Activated CD4-positive, CD25-positive, alpha-beta regulatory T cell treated with anti-CD3 and anti-CD28 coated beads, Interleukin-2, amount 50 U/mL, for 24 hours (primary cell): ENCODE data around the gene PKHD1.

Experiments used
- ATAC-seq, 2 donors: fragments of 150-1000 bp; cut with Tn5 transposase; one replicate each; pipeline ENCODE4 v1.10.0; 2021; ENCODE audit warnings: mild to moderate bottlenecking in 1 of 2, moderate library complexity in 1 of 2

PKHD1 gene

GRCh38 chr6:51846531-51846930, 240.9 kb downstream of the PKHD1 start:
- no peak for ATAC-seq

DNA sequence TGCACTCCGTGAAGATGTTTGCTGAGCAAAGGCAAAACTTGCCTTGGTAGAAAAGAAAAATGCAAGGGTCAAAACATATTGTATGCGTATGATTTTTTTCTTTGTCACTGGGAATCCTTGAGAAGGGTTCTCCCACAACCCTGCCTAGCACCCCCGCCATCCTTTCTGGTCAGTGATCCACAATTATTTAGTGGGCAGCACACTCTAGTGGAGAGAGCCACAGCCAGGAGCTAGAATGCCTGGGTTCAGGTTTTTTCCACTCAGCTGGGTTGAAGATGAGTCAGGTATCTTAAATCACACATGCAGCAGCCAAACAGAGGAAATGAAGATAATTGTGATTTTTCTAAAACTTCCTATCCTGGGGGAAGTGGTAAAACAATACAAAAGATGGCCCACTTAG, 243.1 kb downstream of the PKHD1 start:
- no peak for ATAC-seq

DNA sequence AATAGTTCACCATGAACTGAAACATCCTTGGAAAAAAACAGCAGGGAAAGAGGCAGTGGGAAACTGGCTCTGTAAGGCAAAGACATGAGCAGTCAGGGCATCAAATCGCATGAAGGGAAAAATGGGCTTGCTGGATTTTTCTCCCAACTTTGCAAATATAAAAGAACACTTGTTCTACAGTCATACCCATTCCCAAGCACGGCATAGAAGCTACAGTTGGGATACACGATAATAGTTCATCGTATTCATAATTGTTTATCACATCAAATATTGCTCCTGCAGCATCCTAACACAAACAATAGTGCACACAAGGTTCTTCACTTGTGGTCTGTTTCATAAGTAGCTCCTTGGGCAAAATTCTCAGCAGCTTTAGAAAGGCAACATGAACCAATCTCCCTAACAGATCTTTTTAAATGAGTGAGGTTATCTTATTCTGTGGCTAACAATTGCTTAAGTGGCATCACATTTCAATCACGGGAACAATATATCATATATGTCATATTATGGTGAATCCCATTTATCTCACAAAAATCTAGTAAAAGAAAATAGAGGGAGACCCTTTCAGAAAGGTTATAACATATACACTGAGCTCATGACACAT, 243.9 kb downstream of the PKHD1 start:
- no peak for ATAC-seq

DNA sequence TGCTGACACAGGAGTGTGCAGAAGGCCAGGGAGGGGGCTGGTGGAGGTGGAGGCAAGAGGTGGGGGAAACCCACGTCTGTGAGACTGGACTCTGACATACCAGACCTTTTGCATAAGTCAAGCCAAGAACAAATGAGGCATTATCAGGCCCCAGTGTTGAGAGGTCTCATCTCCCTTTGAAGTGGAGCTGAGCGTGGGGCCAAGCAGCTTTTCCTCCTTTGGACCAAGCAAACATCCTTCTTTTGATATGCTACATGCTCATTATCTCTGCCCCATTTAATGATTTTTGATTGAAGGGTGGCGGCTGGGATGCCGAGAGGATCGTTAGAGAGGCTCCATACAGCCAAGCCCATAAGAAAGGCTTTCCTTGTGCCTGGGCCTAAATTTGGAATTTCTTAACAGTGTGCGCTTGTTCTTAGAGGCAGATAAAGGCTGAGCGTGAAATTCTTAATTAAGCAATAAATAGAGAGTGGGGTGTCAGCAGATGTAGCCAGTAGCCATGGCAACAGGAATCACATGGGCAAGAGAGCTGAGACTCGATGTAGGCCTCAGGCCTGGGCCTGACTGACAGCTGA, 244.5 kb downstream of the PKHD1 start:
- ATAC-seq: no peak

DNA sequence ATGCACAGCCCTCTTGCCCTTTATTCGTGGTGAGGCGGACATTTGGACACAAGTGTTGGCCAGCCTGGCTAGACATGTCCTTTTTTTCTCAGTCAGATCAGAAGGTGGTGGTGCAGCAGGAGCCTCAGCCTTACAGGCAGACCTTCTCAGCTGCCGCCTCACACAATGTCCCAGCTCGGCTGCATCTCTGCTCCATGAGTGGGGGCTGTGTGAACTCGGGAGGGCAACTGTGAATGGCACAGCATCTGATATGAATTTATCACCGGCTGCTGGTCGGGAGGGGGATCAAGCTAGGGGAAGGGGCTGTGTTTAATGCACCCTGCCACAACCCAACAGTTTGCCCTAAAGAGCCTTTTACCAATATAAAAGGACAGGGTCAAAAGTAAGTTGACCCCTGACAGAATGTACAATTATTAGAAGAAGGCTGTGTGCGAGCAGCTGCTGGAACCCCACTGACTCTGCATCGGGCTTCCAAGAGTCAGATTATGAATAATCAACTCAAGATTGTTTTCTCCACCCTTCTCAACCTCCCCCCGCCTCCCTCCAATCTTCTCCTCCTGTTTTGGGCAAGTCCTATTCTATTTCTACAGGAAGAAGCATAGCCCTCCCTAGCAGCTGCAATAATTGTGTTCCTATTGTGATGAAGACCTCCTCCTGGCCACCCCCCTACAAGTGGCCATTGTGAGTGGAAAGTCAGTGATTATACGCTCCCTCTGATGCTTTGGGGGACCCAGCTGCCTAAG, 245.2 kb downstream of the PKHD1 start:
- ATAC-seq: no peak

DNA sequence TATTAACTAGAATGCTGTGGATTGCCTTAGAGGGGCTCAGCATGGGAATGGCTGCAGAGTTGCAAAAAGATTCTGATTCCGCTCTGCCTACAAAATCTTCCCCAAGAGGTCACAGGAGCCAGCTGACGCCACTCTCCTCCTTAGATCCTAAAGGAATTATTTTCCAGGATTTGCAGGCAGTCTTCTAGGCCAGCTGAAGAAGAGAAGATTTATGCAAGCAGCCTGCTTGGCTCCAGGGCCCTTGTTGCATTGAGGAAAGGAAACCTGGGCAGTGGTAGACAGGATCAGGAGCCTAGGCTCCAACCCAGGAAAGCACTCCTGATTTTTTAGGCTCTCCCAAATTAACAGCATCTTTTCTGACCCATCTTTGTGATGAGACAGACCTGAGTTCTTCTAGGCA, 245.8 kb downstream of the PKHD1 start:
- no peak for ATAC-seq

DNA sequence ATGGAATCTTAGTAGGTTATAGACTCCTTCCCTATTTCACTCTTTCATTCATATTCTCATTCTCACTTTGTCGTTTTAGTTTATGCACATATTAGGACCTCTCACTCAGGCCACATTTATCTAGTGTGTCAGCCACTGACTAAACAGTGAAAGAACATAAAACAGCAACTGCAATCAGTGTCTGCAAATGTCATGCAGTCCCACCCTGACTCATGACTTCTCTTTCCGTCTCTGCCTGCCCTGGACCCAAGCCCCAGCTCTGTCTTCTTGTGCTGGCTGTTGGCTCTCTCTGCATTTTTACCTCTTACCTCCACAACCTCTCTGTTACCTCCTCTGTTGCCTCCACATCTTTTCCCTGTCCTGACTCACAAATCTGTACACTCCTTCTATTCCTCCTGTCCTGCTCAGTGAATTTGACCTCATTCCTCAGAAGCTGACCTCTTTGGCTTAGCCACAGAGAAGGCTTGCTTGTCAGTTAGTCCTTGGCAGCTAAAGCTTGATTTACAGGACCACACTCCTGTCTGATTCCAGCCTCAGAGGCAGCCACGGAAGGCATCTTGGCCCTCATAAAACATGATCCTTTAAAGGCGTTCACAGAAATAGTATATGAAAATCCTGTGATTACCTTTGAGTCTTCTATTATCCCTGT, 247.6 kb downstream of the PKHD1 start:
- ATAC-seq: no peak

GRCh38 chr6:51830666-51831065, 256.7 kb downstream of the PKHD1 start:
- no peak for ATAC-seq

GRCh38 chr6:51827580-51827979, 259.8 kb downstream of the PKHD1 start:
- ATAC-seq: no peak

- ATAC-seq: no peak
Measured at GRCh38 chr6:51824940-51825339, 262.5 kb downstream of the PKHD1 start.

- ATAC-seq: no peak
Measured at GRCh38 chr6:51820555-51820954, 266.9 kb downstream of the PKHD1 start.

DNA sequence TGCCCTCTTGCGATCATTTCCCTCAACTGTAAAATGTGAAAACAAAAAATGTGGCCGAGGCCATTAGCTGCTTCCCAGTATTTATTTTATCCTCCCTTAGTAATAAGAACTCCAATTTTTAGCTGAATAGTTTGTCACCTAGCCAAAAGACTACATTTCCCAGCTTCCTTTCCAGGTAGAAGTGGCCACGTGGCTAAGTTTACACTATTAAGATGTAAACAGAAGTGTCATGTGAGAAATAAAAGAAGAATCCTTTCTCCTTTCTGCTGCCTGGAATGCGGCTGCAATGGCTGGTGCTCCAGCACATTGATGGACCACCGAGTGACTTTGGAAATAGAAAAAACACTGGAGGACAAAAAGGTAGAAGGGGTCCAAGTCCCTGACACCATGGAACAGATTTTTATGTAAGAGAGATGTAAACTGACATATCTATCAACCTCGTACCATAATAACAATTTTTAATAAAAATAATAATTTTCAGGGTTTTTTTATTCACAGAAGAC, 268.8 kb downstream of the PKHD1 start:
- no peak for ATAC-seq

DNA sequence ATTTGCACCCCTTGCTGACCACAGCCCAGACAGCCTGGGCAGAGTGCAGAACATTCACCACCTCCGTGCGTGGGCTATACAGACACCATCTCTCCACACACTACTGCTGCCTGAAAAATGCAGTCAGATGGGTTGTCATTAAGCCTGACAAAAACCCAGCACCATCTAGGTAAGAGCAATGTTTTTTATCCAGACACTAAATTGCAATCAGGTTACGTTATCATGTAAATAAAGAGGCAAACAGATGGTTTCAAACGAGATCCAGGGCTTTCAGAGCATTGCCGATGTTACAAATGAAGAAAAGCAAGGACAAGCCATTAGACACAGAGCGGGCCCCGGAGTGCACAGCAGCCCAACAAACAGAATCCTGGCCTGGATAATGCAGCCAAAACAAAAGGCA, 269.6 kb downstream of the PKHD1 start:
- ATAC-seq: no peak

DNA sequence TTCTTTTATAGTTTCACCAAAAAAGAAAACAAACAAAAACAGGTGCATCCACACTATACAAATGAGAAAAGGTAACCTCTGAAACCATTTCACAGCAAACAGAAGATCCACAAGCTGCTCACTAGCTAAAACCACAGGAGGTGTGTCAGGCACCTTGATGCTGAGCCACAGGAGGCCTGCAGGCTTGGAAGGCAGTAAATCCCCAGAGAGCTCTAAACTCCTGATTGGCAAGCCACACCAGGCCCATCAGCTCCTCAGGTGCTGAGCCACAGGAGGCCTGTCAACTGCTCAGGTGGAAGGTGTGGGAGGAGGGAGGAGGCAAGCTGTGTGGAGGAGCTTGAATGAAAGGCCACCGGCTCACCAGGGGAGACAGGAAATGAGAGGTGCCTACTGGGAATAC, 273.0 kb downstream of the PKHD1 start:
- no peak for ATAC-seq

- no peak for ATAC-seq
Measured at GRCh38 chr6:51813904-51814303, 273.5 kb downstream of the PKHD1 start.

DNA sequence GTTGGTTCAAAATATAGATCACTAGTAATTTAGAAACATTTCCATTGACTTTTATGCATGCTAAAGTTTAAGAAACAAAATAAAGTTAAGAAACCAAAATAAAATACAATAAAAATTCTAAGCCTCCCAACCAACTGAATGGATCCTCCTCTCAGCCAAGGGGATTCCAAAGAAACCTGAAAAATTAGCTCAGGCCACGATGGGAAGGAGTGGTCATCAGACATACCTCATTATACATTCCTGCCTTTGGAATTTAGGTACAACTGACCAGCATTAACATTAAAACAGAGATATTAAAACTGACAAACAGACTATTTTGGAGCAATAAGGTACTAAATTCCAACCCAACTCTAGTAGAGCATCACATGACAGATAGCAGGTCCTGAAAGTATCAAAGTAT, 275.2 kb downstream of the PKHD1 start:
- no peak for ATAC-seq

- ATAC-seq: no peak
Measured at GRCh38 chr6:51805517-51805916, 281.9 kb downstream of the PKHD1 start.

GRCh38 chr6:51800603-51801002, 286.8 kb downstream of the PKHD1 start:
- ATAC-seq: no peak

- ATAC-seq: no peak
Measured at GRCh38 chr6:51793393-51793792, 294.0 kb downstream of the PKHD1 start.

- no peak for ATAC-seq
Measured at GRCh38 chr6:51792273-51793030, 295.0 kb downstream of the PKHD1 start.

GRCh38 chr6:51790946-51791345, 296.5 kb downstream of the PKHD1 start:
- no peak for ATAC-seq

- ATAC-seq: no peak
Measured at GRCh38 chr6:51788121-51788520, 299.3 kb downstream of the PKHD1 start.

DNA sequence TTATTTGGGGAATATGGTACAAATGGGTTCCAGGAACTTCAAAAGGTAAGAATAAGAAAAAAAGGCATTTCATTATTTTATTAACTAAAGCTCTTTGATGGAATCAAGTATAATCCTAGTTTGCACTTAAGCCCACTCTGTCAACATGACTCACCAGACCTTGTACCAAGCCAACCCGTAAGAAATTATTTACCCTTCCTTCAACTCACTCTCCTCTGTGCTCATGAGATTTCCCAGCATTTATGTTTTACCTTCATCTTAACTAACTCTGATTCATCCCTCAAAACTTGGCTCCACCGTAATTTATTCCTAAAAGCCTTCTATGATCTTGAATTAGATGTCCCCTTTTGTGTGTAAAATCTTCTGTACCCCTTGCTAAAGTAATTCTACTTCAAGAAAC, 308.7 kb downstream of the PKHD1 start:
- ATAC-seq: no peak
